Measurements from ENCODE around the gene BCKDK. TPM values are rescaled to one million over a fixed set of nuclear protein-coding genes. Genes with fewer than 3 reads are reported as not detected.

Gene BCKDK
- total and polyA plus RNA-seq, 2 of the 8 experiments (the other 6 are each of a cell fraction or from before 2014, with no cell fraction given): 49.6 to 77.1 TPM

DNA sequence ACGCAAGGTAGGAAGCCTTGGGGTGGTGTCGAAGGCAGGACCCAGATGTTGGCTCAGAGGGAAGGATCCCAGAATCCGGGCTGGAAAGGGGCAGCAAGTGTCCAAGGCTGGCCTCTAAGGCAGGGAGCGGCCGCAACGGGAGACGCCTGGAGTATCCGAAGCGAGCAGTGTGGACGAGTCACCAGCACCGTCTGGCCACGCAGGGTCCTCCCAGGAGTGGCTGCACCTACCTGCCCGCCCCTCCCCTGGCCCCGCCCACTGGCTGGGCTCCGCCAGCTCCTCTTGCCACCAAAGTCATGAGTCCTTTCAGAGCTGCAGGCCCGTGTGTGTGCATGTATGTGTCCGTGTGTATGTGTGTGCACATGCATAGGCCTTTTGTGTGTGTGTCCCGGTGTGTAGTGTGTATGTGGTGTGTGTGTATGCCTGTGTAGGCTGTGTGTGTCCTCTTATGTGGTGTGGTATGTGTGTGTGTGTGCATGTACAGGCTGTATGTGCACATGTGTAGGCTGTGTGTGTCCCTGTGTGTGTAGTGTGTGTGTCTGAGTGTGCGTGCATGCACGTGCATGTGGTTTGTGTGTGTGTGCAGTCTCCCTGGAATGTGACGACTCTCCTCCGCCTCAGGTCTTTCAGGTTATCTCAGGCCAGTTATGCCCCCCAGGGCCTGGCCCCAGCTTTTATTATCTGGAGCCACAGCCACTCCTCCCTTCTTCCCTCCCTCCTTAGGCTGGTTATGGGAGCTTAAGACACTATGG lies 27.5 kb downstream of the BCKDK start, which contains the start of gene PRSS8:
Gene PRSS8, minus strand, starts transcription at position 193 of the 752 bp plus-strand sequence. CDS start 229 bp downstream, outside the sequence.
- peak within 1 kb of the TSS; percentile 91 for H2BK120ac ChIP-seq (replicated peaks; ENCODE audit: low read depth, low read length)
- ChIA-PET CTCF (ENCODE audit: partially characterized antibody) (interaction anchor here (0.8 to 2.6 kb wide), 8 partner anchors 9 to 201 kb away, joined by 3 to 10 read pairs (median 4); partner anchors contain the start of genes HSD3B7, KAT8 and ZNF668), POLR2A (ENCODE audit: partially characterized antibody) (interaction anchor here (0.6 to 34.9 kb wide), 17 partner anchors 1 to 182 kb away, joined by 3 to 713 read pairs (median 4); partner anchors contain the start of genes BCKDK, FUS, HSD3B7 and KAT8)
- peak within 1 kb of the TSS; percentile 100 for H2BK15ac ChIP-seq (ENCODE audit: low read length)
- TF ChIP-seq TAF7 (optimal IDR thresholded peaks at IDR 0.05; ENCODE audit: borderline replicate concordance, low read depth, low read length) (no peak), RFX5 (IDR thresholded peaks at IDR 0.05; ENCODE audit: borderline replicate concordance, low read depth, low read length) (no peak), SIN3A (conservative IDR thresholded peaks at IDR 0.05 in 1 of 2, IDR thresholded peaks at IDR 0.05 in 1 of 2; ENCODE audit: low read depth in 1 of 2, low read length in 2 of 2) (peak in 1 of 2 experiments; percentile 26; a peak in 1 of 4 replicates), HDAC6 (IDR thresholded peaks at IDR 0.05; ENCODE audit: low read depth, low read length) (no peak), TAF1 (IDR thresholded peaks at IDR 0.05; ENCODE audit: low read depth, low read length) (peak; percentile 22; the same call in 1 of the 2 replicates), MAFK (IDR thresholded peaks at IDR 0.05; ENCODE audit: low read depth, low read length) (no peak)
- H3K9me3 ChIP-seq (ENCODE audit: insufficient read depth in 2 of 2, low read depth in 1 of 2, low read length in 1 of 2): no peaks in the 10 kb centered on the region
- peaks cover 16% of the 10 kb centered on the region for H3K23me2 ChIP-seq (ENCODE audit: low read depth, low read length)
- no peak within 1 kb of the TSS for H2AFZ ChIP-seq (ENCODE audit: low read length)
- H2BK5ac ChIP-seq (ENCODE audit: low read depth, low read length): peak within 1 kb of the TSS; percentile 97
- DNase-seq (ENCODE audit: low read depth in 1 of 2, low spot score in 2 of 2): peak in 1 of 2 experiments; percentile 83
- peak within 1 kb of the TSS; percentile 86; the same call in 1 of the 2 replicates for H3K27ac ChIP-seq (ENCODE audit: low read depth, low read length)
- H3K23ac ChIP-seq (ENCODE audit: insufficient read length): no peak within 1 kb of the TSS
- peak within 1 kb of the TSS; percentile 100 for H2AK5ac ChIP-seq (ENCODE audit: low read depth, low read length)
- WGBS, 2 experiments (ENCODE audit: extremely low coverage in 1 of 2, insufficient coverage in 1 of 2, insufficient read length in 1 of 2, insufficient replicate concordance in 2 of 2, low coverage in 1 of 2, low lambda C conversion rate in 2 of 2, missing lambda C conversion rate in 1 of 2): 16% methylated on average over 22 of the region's 22 CpGs; no CpG with 5 or more reads in 1 of the 2 experiments
- H3K56ac ChIP-seq (replicated peaks; ENCODE audit: insufficient read length, low read depth, low read length): peak within 1 kb of the TSS; percentile 79
- peak within 1 kb of the TSS; percentile 51; the same call in 1 of the 2 replicates for H4K8ac ChIP-seq (ENCODE audit: extremely low read depth, insufficient read depth, low read length)
- peak within 1 kb of the TSS; percentile 98 for H2BK20ac ChIP-seq (ENCODE audit: low read length)
- peaks cover 6 to 7% of the 10 kb centered on the region in 2 experiments for H4K20me1 ChIP-seq (replicated peaks in 1 of 2; ENCODE audit: control insufficient read depth in 1 of 2, insufficient read depth in 2 of 2, low read length in 2 of 2)
- peak within 1 kb of the TSS; percentile 100 for H2BK12ac ChIP-seq (ENCODE audit: low read depth, low read length)
- H4K91ac ChIP-seq (replicated peaks; ENCODE audit: insufficient read length, low read length): peak within 1 kb of the TSS; percentile 97
- peak within 1 kb of the TSS; percentile 83 to 98 for H3K4me2 ChIP-seq (ENCODE audit: insufficient read depth in 1 of 2, low read depth in 2 of 2, low read length in 2 of 2)
- H3K9ac ChIP-seq (replicated peaks in 1 of 4; ENCODE audit: extremely low read depth in 1 of 4, low read depth in 3 of 4, low read length in 3 of 4): peak within 1 kb of the TSS; percentile 52 to 87 (median 78)
- FAIRE-seq: no peak
- H3K36me3 ChIP-seq (ENCODE audit: control insufficient read depth in 2 of 4, insufficient read depth in 4 of 4, low read length in 3 of 4): peaks cover 12 to 27% (median 15%) of the 10 kb centered on the region in 4 experiments
- peak within 1 kb of the TSS; percentile 89 for H4K5ac ChIP-seq (ENCODE audit: insufficient read length, low read depth, low read length)
- peak within 1 kb of the TSS; percentile 99 for H3K18ac ChIP-seq (ENCODE audit: extremely low read depth, low read length)
- peaks cover 0 to 19% of the 10 kb centered on the region in 2 experiments; a peak in 2 of 4 replicates for H3K79me2 ChIP-seq (ENCODE audit: control insufficient read depth in 1 of 2, insufficient read depth in 2 of 2, low read length in 2 of 2)
- H3K4ac ChIP-seq (replicated peaks; ENCODE audit: insufficient read length, low read depth, low read length): peak within 1 kb of the TSS; percentile 97
- H3K4me1 ChIP-seq (replicated peaks in 1 of 4; ENCODE audit: control insufficient read depth in 3 of 4, insufficient read depth in 4 of 4, low read length in 3 of 4): peaks cover 5 to 48% (median 38%) of the 10 kb centered on the region in 4 experiments
- H3K14ac ChIP-seq (ENCODE audit: insufficient read length): peak within 1 kb of the TSS; percentile 87
- no peaks in the 10 kb centered on the region for H3K27me3 ChIP-seq (replicated peaks in 1 of 4; ENCODE audit: control insufficient read depth in 3 of 4, extremely low read depth in 1 of 4, insufficient read depth in 3 of 4, low read length in 3 of 4)
- peaks cover 9% of the 10 kb centered on the region for H3K79me1 ChIP-seq (ENCODE audit: low read depth, low read length)
- H3K4me3 ChIP-seq (ENCODE audit: extremely low read depth in 1 of 4, insufficient read depth in 2 of 4, low read depth in 3 of 4, low read length in 4 of 4): peak within 1 kb of the TSS; percentile 65 to 87 (median 81)
